GM13976 (cell line): ENCODE results near the gene KRTAP5-8.
"Not testable (repeated sequence)": the region's sequence is repeated elsewhere in the genome, so short reads cannot be mapped to it uniquely, and the experiment has no call there.

Experiments
- DNase-seq: peaks from one replicate; pipeline ENCODE4 v3.0.0; 2012; ENCODE audit warnings: low spot score
- in situ Hi-C: fragments of 300-500 bp; cut with MboI; formaldehyde crosslinking; loops from one replicate; pipeline ENCODE4 v1.12.0; 2022; ENCODE audit warnings: low sequenced_read_pairs, mixed read lengths, inconsistent platforms; ENCODE audit not compliant: unreplicated experiment
- TF ChIP-seq, protein P1 (sequence below): IDR thresholded peaks from 2 replicates; pipeline ENCODE4 v1.5.1; 2012; ENCODE audit warnings: borderline replicate concordance, mild to moderate bottlenecking; ENCODE audit not compliant: insufficient read depth; ENCODE audit errors: extremely low read depth, missing control alignments, control extremely low read depth

The KRTAP5-8 gene

DNA sequence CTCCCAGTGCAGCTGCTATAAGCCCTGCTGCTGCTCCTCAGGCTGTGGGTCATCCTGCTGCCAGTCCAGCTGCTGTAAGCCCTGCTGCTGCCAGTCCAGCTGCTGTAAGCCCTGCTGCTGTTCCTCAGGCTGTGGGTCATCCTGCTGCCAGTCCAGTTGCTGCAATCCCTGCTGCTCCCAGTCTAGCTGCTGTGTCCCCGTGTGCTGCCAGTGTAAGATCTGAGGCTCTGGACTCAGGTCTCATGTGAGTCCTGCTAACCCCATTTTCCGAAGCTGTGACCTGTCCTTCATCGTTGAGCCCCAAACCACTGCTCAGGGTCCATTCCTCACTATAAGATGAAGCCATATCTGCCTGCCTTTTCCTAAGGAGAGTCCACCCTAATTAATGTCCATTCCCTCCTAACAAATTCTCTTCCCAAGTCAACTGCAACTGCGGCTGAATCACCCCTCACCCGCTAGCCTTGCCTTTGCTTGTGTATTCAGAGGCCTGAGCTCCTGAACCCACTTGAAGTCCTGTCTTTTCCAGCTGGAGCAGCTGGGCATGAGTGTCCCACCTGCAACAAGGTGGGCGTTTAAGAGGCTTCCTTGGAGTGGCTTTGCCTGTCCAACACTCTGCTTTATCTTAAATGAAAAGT is 10.1 kb upstream of the KRTAP5-8 start:
- in situ Hi-C loops, result no loop called here
- TF ChIP-seq, protein P1, sequence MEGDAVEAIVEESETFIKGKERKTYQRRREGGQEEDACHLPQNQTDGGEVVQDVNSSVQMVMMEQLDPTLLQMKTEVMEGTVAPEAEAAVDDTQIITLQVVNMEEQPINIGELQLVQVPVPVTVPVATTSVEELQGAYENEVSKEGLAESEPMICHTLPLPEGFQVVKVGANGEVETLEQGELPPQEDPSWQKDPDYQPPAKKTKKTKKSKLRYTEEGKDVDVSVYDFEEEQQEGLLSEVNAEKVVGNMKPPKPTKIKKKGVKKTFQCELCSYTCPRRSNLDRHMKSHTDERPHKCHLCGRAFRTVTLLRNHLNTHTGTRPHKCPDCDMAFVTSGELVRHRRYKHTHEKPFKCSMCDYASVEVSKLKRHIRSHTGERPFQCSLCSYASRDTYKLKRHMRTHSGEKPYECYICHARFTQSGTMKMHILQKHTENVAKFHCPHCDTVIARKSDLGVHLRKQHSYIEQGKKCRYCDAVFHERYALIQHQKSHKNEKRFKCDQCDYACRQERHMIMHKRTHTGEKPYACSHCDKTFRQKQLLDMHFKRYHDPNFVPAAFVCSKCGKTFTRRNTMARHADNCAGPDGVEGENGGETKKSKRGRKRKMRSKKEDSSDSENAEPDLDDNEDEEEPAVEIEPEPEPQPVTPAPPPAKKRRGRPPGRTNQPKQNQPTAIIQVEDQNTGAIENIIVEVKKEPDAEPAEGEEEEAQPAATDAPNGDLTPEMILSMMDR, result no peak
- no peak for DNase-seq

DNA sequence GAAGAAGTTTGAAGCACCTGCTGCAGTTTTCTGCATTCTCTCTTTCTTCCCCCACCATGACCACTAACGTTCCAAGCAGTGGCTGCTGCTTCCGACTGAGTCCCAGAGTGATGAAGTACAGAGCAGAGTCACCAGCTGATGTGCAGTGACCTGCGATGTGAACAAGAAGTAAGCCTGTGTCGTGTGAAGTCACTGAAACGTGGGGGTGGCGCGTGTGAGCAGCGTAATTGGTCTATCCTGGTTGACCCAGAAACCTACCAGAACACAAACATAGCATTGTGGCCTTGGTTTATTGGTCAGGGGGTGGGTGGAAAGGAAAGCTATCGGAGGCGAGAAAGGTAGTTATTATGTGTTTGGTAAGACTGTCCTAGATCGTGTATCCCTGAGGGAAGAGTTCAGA is 7.2 kb upstream of the KRTAP5-8 start:
- TF ChIP-seq, protein P1, result no peak
- in situ Hi-C loops, result no loop called here

DNA sequence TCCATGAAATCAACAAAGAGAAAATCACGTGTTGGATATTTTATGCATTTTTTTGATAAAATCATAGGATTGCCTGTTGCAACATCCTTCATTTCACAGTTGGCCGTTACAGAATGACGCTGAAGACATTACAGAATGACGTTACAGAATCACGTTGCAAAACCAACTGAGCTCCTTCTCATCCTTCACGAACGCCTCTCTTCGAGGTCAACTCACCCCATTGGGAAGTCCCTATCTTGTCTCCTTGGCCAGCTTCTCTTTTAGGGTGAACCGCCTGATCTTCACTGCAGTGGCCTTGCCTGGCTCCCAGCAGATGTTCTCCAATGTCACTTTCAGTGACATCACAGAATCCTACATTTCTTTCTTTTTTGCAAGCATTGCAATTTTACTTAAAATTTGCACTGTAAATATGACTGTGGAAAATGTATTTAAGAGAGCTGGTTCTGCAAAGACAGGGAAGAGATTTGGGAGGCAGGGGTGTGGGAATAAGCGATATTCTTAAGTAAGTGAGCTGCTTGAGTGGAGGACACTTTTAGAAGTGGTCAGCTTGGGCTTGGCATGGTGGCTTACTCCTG is 5.7 kb upstream of the KRTAP5-8 start:
- in situ Hi-C loops, result no loop called here
- TF ChIP-seq, protein P1, result no peak
- no peak for DNase-seq

More for the DNA sequence above, 7.2 kb upstream of the KRTAP5-8 start:
- DNase-seq, result no peak

DNA sequence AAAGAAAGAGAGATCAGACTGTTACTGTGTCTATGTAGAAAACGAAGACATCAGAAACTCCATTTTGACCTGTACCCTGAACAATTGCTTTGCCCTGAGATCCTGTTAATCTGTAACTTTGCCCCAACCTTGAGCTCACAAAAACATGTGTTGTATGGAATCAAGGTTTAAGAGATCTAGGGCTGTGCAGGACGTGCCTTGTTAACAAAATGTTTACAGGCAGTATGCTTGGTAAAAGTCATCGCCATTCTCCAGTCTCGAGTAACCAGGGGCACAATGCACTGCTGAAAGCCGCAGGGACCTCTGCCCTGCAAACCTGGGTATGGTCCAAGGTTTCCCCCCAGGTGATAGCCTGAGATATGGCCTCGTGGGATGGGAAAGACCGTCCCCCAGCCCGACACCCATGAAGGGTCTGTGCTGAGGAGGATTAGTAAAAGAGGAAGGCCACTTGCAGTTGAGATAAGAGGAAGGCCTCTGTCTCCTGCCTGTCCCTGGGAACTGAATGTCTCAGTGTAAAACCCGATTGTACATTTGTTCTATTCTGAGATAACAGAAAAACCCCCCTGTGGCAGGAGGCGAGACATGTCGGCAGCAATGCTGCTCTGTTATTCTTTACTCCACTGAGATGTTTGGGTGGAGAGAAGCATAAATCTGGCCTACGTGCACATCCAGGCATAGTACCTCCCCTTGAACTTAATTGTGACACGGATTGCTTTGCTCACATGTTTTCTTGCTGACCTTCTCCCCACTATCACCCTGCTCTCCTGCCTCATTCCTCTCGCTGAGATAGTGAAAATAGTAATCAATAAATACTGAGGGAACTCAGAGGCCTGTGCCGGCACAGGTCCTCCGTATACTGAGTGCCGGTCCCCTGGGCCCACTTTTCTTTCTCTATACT is 2.9 kb upstream of the KRTAP5-8 start:
- in situ Hi-C loops, result not testable (repeated sequence)

DNA sequence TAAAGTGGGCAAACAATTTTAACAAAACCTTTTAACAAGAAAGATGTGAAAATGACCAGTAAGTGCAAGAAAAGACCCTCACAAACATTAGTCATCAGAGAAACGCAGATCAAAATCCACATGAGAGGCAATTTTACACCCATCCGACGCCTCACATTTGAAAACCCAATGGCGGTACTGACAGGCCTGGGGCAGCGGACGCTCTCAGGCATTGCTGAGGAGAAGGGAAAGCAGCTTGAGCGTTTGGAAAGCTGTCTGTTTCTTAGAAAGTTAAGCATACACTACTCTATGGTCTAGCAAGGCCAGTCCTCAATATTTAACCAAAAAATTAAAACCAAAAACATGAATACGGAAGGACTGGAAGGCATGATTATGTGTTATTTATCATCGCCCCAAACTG is 2.0 kb upstream of the KRTAP5-8 start:
- no peak for DNase-seq
- TF ChIP-seq, protein P1, result no peak
- in situ Hi-C loops, result no loop called here

More for the DNA sequence above, 2.9 kb upstream of the KRTAP5-8 start:
- not testable (repeated sequence) for DNase-seq

DNA sequence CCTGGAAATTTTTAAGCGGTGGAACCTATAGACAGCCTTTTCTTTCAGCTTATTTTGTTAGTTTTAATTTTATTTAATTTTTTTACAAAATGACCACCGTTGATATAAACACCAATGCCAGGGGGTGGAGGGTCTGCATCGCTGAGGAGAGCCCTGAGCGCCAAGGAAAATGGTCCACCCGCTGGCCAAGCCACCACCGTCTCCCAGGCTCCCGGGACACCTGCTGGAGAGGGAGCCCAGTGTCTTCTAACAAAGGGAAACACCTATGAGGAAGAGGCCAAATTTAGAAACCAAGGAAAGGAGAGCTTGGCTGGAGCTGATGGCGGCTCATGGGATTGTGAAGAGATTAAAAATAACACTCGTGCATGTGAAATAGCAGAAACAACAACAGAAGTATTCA is 288 bp upstream of the KRTAP5-8 start:
- in situ Hi-C loops, result no loop called here
- TF ChIP-seq, protein P1, result no peak
- no peak for DNase-seq

DNA sequence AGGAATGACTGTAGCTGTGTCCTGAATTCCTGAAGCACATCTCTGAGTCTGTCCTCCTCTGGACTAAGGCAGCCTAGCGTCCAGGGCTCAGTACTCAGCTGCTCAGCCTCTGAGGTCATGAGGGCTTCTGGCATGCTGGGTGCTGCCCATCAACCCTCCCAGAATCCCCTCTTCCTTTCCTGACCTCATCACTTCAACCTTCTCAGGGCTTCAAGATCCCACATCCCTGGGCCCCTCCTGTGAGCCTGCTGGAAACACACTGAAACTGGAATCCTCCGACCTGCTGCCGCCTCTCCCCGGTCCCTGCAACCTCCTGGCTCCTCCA is 803 bp downstream of the KRTAP5-8 start:
- TF ChIP-seq, protein P1, result no peak
- in situ Hi-C loops, result no loop called here
- no peak for DNase-seq
